Testis (tissue), 2 donors: ENCODE results near the gene CYP4X1.

Experiments
- CTCF ChIP-seq, 3 experiments: fragments of 450-650 bp in 2 of 3; fragments of 200-600 bp in 1 of 3; sonication (generic) in 1 of 3; IDR thresholded peaks; one replicate each; pipeline ENCODE4 v1.5.1; 2016 to 2019; ENCODE audit warnings: antibody characterized with exemption in 3 of 3, mild to moderate bottlenecking in 2 of 3, moderate library complexity in 1 of 3
- POLR2A ChIP-seq: fragments of 450-650 bp; IDR thresholded peaks from one replicate; pipeline ENCODE4 v1.6.1; 2017; ENCODE audit warnings: antibody characterized with exemption, mild to moderate bottlenecking, moderate library complexity

GRCh38 chr1:47059376-47059775 lies 35.9 kb downstream of the CYP4X1 start:
- TF ChIP-seq POLR2A: no peak
- TF ChIP-seq CTCF (IDR thresholded peaks at IDR 0.05): no peak
